ENCODE results near the gene ODR4.
"Not testable (repeated sequence)": the region's sequence is repeated elsewhere in the genome, so short reads cannot be mapped to it uniquely, and the experiment has no call there.

Gene ODR4

GRCh38 chr1:186375152-186375928, at the start of gene ODR4, which contains the start of gene TPR:
ODR4 (plus strand) TSS chr1:186375838; CDS start chr1:186379786, 3,948 bp downstream.
TPR (minus strand) TSS chr1:186375253; CDS start chr1:186375028, 225 bp downstream.
- DNase-seq = peak; percentile 93

DNA sequence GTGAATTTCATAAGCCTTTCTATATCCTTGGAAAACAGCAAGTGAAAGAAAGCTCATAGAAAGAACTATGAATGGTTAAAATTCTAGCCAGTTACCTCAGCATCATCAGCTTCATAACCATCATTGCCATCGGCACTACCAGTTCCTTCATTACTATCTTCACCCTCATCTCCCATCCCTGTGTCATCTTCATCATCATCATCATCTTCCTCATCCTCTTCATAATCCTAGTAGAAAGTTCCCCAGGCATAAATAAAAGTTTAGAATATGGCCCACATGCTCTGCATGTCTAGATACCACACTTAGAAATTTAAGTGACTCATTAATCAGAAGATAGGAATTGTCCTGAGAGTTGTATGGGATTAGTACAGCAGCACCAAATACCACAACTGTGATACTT, 49.6 kb upstream of the ODR4 start:
- no peak for DNase-seq

- DNase-seq = no peak
These were observed 48.3 kb upstream of the ODR4 start for GRCh38 chr1:186327331-186327730.

DNA sequence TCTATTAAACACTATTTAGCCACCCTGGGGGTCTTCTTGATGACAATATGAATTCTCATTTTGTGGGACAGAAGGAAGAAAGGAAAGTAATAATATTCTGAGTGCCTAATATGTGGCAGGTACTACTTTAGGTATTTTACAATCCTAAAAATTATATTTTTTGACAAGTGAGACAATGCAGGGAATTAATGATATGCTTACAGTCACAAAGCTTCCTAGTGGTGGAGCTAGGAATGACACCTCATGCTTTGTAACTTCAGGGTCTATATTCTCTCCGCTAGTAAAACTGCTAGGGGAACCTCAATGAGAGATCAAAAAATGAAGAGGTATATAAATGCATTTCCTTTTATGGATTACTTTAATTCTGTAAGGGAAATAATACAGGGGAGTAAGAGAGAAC, 44.9 kb upstream of the ODR4 start:
- no peak for DNase-seq

- DNase-seq = no peak
These were observed 38.1 kb upstream of the ODR4 start for GRCh38 chr1:186337554-186337953.

GRCh38 chr1:186340772-186341171, 34.9 kb upstream of the ODR4 start:
- no peak for DNase-seq

- not testable (repeated sequence) for DNase-seq
These were observed 27.6 kb upstream of the ODR4 start for GRCh38 chr1:186347837-186348691.

- peak; percentile 42 for DNase-seq
These were observed 1.1 kb upstream of the ODR4 start for GRCh38 chr1:186374303-186375151.

DNA sequence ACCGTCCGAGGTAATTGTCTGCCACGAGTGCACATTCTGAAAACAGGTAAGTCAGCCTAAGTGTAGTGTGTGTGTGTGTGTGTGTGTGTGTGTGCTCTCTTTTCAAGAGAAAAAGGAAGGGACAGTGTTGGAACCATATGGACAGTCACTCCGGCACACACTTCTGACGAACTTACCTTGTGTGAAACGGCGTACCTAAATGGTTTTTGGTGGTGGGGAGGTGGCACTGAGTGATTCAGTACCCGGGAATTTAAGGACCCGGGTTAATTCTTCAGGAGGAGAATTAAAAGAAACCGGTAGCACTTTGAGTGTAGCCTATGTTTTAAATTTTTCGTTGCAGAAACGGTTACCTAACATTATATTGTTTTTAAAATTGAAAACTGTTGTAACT, 286 bp downstream of the ODR4 start:
- no peak for DNase-seq

DNA sequence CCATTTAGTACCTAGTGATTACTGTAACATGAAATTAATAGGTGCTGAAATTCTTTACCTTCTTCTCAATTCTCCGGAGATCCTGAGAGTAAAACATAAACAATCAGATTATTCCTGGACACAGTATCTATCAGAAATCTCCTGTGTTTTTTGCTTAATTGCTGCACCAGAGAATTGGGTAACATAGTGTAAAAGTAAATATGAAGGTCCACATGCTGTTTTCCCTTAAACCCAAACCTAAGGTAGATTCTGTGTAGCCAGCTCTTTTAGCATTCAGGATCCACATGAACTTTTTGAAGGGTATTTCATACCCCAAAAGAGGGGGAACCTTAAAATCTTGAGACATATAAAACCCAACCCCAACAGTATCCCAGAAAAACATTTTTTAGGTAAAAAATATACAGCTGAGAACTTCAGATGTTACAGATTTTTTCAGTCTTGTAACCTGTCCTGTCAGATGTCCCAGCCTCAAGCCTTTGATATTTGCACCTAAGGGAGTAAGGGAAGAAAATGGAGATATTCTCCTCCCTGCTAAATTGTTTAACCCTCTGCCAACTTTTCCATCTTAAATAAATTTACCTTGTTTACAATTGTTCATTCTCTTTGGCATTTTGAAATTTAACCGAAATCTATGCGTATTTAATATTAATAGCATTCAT, 11.2 kb downstream of the ODR4 start:
- no peak for DNase-seq

DNA sequence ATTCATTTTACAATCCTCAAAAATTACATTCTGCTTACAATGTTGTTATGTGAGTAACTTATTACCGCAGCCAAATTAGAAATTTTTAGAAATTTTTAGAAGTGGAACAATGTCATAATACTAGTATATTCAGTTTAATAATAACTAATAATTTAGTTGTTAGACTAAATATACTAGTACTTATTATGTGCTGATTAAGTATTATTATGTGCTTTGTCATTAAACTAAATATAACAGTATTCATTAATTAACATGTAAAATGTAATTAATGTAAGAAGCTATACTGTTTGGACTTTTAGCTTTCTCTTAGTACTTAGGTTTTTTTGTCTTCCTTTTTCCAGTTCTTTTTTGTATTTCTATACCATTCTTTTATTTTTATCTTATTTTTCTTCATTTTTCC, 15.3 kb downstream of the ODR4 start:
- DNase-seq = no peak

DNA sequence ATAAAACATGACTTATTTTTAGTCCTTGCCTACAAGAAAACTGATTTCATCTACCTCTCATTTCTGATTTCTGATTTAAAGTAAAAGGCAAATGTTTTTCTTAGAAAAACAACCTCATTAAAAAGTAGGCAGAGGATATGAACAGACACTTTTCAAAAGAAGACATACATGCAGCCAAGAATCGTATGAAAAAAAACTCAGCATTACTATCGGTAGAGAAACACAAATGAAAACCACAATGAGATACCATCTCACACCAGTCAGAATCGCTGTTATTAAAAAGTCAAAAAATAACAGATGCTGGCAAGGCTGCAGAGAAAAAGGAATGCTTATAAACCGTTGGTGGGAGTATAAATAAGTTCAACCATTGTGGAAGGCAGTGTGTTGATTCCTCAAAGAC, 16.2 kb downstream of the ODR4 start:
- no peak for DNase-seq

DNA sequence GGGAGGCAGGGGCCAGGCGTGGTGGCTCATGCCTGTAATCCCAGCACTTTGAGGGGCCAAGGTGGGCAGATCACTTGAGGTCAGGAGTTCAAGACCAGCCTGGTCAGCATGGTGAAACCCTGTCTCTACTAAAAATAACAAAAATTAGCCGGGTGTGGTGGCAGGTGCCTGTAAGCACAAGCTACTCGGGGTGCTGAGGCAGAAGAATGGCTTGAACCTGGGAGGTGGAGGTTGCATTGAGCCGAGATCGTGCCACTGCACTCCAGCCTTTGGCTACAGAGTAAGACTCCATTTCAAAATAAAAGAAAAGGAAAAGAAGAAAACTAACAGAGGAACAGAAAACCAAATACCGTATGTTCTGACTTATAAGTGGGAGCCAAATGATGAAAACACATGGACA, 17.1 kb downstream of the ODR4 start:
- not testable (repeated sequence) for DNase-seq

GRCh38 chr1:186401446-186401845, 25.8 kb downstream of the ODR4 start:
- DNase-seq = not testable (repeated sequence)

DNA sequence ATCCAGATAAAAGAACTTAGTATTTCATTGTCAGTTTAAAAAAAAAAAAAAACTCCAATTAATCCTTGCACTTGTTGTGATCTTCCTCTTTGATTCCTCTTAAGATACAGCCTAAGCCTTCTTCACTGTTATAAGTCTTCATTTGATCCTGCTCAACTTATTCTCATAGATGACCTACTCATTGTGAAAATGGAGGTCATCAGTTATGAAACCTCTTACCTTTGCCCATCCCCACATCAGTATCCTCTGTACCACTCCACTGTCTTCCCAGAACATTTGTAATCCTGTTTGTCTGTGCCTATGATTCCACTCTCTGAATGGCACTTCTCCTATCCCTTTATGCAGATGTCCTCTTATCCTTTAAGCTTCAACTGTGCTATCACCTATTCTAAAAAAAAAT, 28.0 kb downstream of the ODR4 start:
- no peak for DNase-seq

- DNase-seq = peak; percentile 29
These were observed 28.9 kb downstream of the ODR4 start for GRCh38 chr1:186404454-186405051.

- DNase-seq = no peak
These were observed 33.5 kb downstream of the ODR4 start for GRCh38 chr1:186409091-186409490.

DNA sequence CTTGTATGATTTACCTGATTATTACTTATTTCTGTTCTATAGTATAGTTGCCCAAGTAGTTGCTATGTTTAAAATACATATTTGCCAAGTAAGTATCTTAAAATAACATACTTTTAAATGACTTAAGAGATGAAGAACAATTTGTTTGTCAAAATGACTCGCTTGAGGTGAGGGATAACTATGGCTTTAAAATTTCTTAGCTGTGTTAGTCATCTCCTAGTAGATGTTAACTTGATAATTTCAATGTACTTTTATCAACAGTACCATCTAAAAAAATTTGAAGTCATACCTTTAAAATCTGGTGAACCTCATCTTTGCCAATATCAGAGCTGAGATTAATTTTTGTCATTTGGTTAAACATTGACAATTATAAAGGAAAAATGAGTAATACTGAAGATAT, 37.7 kb downstream of the ODR4 start:
- DNase-seq = no peak

DNA sequence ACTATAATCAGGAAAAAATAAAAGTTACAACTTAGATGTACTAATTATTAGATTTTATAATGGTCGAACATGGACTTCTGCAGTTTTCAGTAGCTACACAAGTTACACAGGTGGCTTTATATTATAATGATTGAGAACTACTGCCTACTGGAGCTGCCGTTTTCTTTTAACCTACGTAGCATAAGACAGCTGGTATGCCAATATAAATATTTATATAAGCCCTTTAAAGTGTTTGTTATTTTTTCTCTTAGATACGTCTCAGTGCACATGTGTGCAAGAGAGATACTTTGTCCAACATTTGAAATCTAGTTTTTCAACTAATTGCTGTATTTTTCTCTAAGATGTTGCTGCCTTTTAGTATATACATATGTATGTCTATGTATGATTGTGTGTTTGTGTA, 42.9 kb downstream of the ODR4 start:
- DNase-seq = peak; percentile 54

GRCh38 chr1:186420311-186420710, 44.7 kb downstream of the ODR4 start:
- no peak for DNase-seq

DNA sequence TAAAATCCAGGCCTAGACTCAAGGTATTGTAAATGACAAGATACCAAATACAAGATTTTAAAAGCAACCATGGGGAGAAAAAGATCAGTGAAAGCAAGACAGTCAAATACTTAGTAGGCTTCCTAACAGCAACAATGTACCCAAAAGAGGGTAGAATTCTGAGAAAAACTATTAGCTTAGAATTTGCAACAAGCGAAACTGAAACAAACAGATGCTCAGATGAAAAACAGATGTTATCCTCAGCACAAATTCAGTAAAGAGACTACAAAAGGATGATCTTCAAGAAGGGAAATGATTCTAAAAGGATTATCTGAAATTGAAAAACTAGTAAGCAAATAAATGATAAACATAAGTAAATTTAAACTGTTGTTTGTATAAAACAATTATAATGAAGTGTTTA, 45.3 kb downstream of the ODR4 start:
- DNase-seq = no peak

- DNase-seq = no peak
These were observed 45.8 kb downstream of the ODR4 start for GRCh38 chr1:186421446-186421845.

Measured in NCI-H2029 treated with DMSO at 0.1 percent for 48 hours (cell line).